Mucosa of rectum (tissue), 2 donors: Measurements from ENCODE around the gene ACTN1.

Experiments used
- H3K27ac ChIP-seq, 2 donors: one replicate each; pipeline ENCODE4 v1.7.0; 2013; ENCODE audit warnings: inconsistent platforms in 2 of 2, low read depth in 2 of 2, low read length in 2 of 2
- H3K27me3 ChIP-seq, 2 donors: one replicate each; pipeline ENCODE4 v1.7.0; 2013; ENCODE audit warnings: low read length in 2 of 2; ENCODE audit not compliant: control insufficient read depth in 2 of 2, insufficient read depth in 2 of 2
- H3K36me3 ChIP-seq, 2 donors: one replicate each; pipeline ENCODE4 v1.7.0; 2013; ENCODE audit warnings: low read length in 2 of 2; ENCODE audit not compliant: control insufficient read depth in 2 of 2, insufficient read depth in 2 of 2
- H3K4me1 ChIP-seq, 2 donors: one replicate each; pipeline ENCODE4 v1.7.0; 2013; ENCODE audit warnings: low read length in 2 of 2, mild to moderate bottlenecking in 1 of 2; ENCODE audit not compliant: control insufficient read depth in 2 of 2, insufficient read depth in 2 of 2
- H3K4me3 ChIP-seq, 2 donors: one replicate each; pipeline ENCODE4 v1.7.0; 2013; ENCODE audit warnings: low read length in 2 of 2
- H3K9ac ChIP-seq, 2 donors: one replicate each; pipeline ENCODE4 v1.7.0; 2013; ENCODE audit warnings: low read length in 2 of 2, low read depth in 1 of 2, mild to moderate bottlenecking in 1 of 2
- H3K9me3 ChIP-seq, 2 donors: one replicate each; pipeline ENCODE4 v1.7.0; 2013; ENCODE audit warnings: low read length in 2 of 2; ENCODE audit not compliant: control insufficient read depth in 2 of 2
- donor health status: healthy.
- donor health status: Normal muscosa, but diverticular disease.

ACTN1 gene

GRCh38 chr14:68884031-68885030 is 94.8 kb downstream of the ACTN1 start:
- Histone ChIP-seq H3K4me3 (no peak overlapping the region), H3K27ac (no peak overlapping the region), H3K4me1 (no peaks in the 10 kb centered on the region), H3K36me3 (peaks cover 55 to 62% of the 10 kb centered on the region in 2 donors), H3K9ac (no peak overlapping the region), H3K9me3 (no peaks in the 10 kb centered on the region), H3K27me3 (no peaks in the 10 kb centered on the region)

DNA sequence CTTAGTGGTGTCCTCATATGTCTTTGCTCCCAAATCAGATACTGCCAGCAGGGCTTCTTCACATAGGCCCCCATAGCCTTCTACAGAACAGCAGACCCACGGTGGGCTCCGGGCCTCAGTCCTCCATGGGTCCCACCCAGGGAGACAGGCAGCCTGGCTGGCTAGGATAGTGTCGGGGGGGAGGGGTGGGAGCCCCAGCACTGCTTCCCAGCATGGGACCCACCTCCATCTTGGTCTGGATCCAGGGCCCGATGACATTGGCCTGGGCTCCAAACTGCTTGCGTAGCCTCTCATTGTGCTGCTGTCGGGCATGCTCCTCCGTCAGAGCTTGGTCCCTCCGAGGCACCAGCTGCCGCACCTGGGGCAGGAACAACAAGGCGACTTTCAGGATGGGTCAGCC is 96.9 kb downstream of the ACTN1 start:
- H3K36me3 ChIP-seq: peaks cover 63 to 64% of the 10 kb centered on the region in 2 donors

DNA sequence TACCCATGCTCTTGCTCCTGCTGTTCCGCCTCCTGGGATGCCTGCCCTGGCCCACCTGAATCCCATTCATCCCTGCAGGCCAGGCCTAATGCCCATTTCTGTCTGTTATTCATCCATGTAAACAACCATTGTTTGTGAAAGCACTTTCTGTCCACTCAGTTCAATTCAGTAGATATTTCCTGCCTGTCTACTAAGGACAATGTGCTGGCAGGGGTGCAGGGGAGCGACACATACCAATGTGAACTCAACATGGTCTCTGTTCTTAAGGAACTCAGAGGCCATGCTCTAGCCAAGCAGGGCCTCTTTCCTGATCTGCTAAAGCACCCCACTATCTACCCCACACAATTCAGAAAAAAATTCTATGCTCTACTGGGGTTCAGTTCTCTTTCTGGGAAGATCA is 97.7 kb downstream of the ACTN1 start:
- Histone ChIP-seq H3K4me1 (no peaks in the 10 kb centered on the region), H3K4me3 (no peak overlapping the region), H3K9me3 (no peaks in the 10 kb centered on the region), H3K27ac (no peak overlapping the region), H3K9ac (no peak overlapping the region), H3K36me3 (peaks cover 72 to 73% of the 10 kb centered on the region in 2 donors), H3K27me3 (no peaks in the 10 kb centered on the region)

More for the DNA sequence above, 96.9 kb downstream of the ACTN1 start:
- H3K27ac ChIP-seq: no peak overlapping the region
- H3K4me1 ChIP-seq: no peaks in the 10 kb centered on the region
- H3K4me3 ChIP-seq: no peak overlapping the region
- no peaks in the 10 kb centered on the region for H3K27me3 ChIP-seq
- H3K9ac ChIP-seq: no peak overlapping the region
- no peaks in the 10 kb centered on the region for H3K9me3 ChIP-seq

- Histone ChIP-seq H3K36me3 (peaks cover 71 to 75% of the 10 kb centered on the region in 2 donors), H3K27ac (no peak overlapping the region), H3K9ac (no peak overlapping the region)
Measured at GRCh38 chr14:68880581-68881105, 98.5 kb downstream of the ACTN1 start.

DNA sequence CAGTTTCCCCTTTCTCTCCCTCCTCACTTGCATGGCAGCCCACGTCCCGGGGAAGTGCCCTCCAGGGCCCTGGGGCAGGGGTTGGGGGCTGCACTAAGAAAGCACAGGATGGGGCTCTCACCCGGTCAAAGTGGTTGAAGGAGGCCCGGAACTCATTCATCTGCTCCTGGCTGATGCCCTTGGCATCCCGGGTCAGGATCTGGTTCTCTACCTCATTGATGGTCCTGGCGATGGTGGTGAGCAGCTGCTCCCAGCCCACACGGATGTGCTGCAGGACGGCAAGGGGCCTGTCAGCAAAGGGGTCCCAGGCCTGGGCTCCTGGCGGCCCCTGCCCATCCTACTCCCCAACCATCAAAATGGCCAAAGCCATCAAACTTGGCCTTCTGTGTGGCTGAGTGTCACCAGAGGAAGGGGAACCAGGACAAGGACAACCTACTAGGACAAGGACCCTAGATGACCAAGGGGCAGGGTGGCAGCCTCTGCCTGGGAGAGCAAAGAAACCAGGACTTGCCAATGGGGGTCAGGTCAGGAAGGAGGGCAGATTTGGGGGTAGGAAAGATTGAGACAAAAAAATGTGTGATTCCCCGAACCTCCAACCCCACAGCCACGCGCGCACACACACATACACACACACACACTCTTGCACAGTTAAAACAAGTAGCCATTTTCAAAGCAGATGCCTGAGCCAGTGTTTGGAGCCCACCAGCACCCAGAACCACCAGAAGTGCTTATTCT is 99.1 kb downstream of the ACTN1 start:
- Histone ChIP-seq H3K4me1 (no peaks in the 10 kb centered on the region), H3K27ac (no peak overlapping the region), H3K9me3 (no peaks in the 10 kb centered on the region), H3K27me3 (no peaks in the 10 kb centered on the region), H3K9ac (no peak overlapping the region), H3K4me3 (no peak overlapping the region), H3K36me3 (peaks cover 70 to 71% of the 10 kb centered on the region in 2 donors)

More at GRCh38 chr14:68880581-68881105, 98.5 kb downstream of the ACTN1 start:
- no peak overlapping the region for H3K4me3 ChIP-seq
- no peaks in the 10 kb centered on the region for H3K27me3 ChIP-seq
- no peaks in the 10 kb centered on the region for H3K4me1 ChIP-seq
- H3K9me3 ChIP-seq: no peaks in the 10 kb centered on the region

DNA sequence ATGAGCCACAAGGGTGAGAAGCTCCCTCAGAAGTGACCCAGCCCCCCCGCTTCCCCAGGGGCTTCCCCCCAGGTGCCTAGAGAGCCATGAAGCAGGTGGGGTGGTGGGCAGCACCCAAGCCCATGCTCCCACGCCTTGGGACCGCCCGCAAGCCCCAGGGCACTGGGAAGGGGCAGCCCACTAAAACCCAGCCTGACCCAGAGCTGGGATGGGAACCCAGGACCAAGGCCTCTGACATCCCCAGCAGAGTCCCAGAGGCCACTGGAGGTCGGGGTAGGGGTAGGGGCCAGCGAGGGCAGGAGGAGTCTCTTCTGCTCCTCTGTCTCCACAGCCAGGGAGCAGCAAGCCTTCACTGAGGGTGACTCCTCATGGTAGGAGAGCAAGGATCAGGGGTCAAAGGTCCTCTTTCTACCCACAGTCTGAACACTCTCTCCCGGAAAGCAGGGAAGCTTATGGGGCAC is 99.8 kb downstream of the ACTN1 start:
- Histone ChIP-seq H3K4me1 (no peaks in the 10 kb centered on the region), H3K4me3 (no peak overlapping the region), H3K36me3 (peaks cover 70 to 73% of the 10 kb centered on the region in 2 donors), H3K9ac (no peak overlapping the region), H3K27me3 (no peaks in the 10 kb centered on the region), H3K9me3 (no peaks in the 10 kb centered on the region), H3K27ac (no peak overlapping the region)

DNA sequence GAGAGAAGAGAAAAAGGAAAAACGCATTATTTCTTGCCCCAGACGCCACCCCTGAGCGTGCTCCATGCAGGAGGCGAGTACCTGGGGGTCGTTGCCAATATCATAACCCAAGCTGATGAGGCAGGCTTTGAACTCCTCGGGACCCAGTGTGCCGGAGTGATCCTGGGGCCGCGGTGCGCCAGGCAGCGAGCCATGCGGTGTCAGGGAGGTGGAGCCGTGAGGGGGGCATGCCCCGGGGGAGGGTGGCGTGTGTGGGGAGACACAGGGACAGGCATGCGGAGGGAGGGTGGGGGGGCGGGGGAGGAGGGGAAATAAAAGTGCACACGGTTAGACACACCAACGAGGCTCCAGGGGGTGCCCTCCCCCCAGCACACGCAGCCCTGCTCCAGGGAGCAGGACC is 100.2 kb downstream of the ACTN1 start:
- no peaks in the 10 kb centered on the region for H3K9me3 ChIP-seq
- H3K27me3 ChIP-seq: no peaks in the 10 kb centered on the region
- no peak overlapping the region for H3K4me3 ChIP-seq
- no peaks in the 10 kb centered on the region for H3K4me1 ChIP-seq
- H3K27ac ChIP-seq: no peak overlapping the region
- peaks cover 65 to 70% of the 10 kb centered on the region in 2 donors for H3K36me3 ChIP-seq
- no peak overlapping the region for H3K9ac ChIP-seq

DNA sequence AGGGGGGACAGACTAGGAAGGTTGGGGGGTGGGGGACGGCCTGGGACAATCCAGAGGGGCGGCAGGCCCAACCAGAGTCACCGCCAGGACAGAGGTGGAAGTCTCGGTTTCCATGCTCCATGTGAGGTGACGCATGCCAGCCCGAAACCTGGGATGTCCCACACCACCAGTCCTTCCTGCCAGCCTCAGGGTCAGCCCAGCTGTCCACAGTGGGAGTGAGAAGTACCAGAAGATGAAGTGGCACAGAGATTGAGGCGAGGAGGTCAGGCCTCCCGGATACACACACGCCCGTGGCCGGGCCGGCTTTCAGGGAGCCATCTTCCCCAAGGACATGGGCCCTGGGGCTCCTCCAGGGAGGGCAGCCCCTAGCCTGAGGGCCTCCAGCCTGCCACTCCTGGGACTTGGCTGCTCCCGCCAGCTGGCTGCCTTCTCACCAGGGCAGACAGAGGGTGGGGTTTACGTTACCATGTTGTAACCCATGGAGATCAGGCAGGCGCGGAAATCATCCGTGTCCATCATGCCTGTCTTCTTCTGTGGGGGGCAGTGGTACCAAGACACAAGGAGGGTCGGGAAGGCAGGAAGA is 101.0 kb downstream of the ACTN1 start:
- H3K27me3 ChIP-seq: no peaks in the 10 kb centered on the region
- H3K9me3 ChIP-seq: no peaks in the 10 kb centered on the region
- no peak overlapping the region for H3K9ac ChIP-seq
- H3K4me1 ChIP-seq: no peaks in the 10 kb centered on the region
- peaks cover 68 to 70% of the 10 kb centered on the region in 2 donors for H3K36me3 ChIP-seq
- H3K4me3 ChIP-seq: no peak overlapping the region
- no peak overlapping the region for H3K27ac ChIP-seq

DNA sequence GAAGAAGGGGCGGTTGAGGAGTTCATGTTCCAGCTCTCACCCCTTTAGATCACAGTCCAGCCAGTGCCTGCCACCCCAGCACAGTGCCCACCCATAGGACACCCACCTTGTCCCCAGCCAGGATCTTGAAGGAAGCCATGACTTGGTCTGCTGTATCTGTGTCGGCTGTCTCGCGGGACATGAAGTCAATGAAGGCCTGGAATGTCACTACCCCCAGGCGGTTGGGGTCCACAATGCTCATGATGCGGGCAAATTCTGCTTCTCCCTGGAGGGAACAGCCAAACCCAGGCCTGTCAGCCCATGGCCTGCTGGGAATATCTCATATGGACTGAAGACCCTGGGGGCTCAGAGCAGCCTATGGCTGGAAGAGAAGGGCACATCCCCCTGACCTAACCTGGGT is 102.1 kb downstream of the ACTN1 start:
- Histone ChIP-seq H3K9ac (no peak overlapping the region), H3K4me1 (no peaks in the 10 kb centered on the region), H3K9me3 (no peaks in the 10 kb centered on the region), H3K27ac (no peak overlapping the region), H3K36me3 (peaks cover 65 to 67% of the 10 kb centered on the region in 2 donors), H3K4me3 (no peak overlapping the region), H3K27me3 (no peaks in the 10 kb centered on the region)
